Neural progenitor cell (in vitro differentiated cells): Measurements from ENCODE around the gene NDE1. TPM values are rescaled to one million over a fixed set of nuclear protein-coding genes. Genes with fewer than 3 reads are reported as not detected.

Experiments used
- DNase-seq: peaks from one replicate; pipeline ENCODE4 v3.0.0-alpha.2; 2016; ENCODE audit warnings: low spot score
- H2AFZ ChIP-seq: fragments of 200-600 bp; sonication (generic); replicated peaks from 2 replicates; pipeline ENCODE4 v1.6.1; 2016; ENCODE audit warnings: antibody characterized with exemption
- H3F3A ChIP-seq: fragments of 200-600 bp; sonication (generic); 2 replicates; pipeline ENCODE4 v1.6.1; 2016; ENCODE audit warnings: antibody characterized with exemption, low read depth
- H3K27ac ChIP-seq: fragments of 200-600 bp; sonication (generic); 2 replicates; pipeline ENCODE4 v1.5.1; 2016; ENCODE audit warnings: mild to moderate bottlenecking
- H3K27me3 ChIP-seq: fragments of 200-600 bp; sonication (generic); 2 replicates; pipeline ENCODE4 v1.6.1; 2016; ENCODE audit warnings: mild to moderate bottlenecking, moderate library complexity
- H3K36me3 ChIP-seq: fragments of 200-600 bp; sonication (generic); 2 replicates; pipeline ENCODE4 v1.5.1; 2016
- H3K4me1 ChIP-seq: fragments of 200-600 bp; sonication (generic); 2 replicates; pipeline ENCODE4 v1.6.1; 2016; ENCODE audit warnings: mixed run types
- H3K4me2 ChIP-seq: fragments of 200-600 bp; sonication (generic); 2 replicates; pipeline ENCODE4 v1.6.1; 2016
- H3K4me3 ChIP-seq: fragments of 200-600 bp; sonication (generic); 2 replicates; pipeline ENCODE4 v1.5.1; 2016
- H3K79me2 ChIP-seq: fragments of 200-600 bp; sonication (generic); 2 replicates; pipeline ENCODE4 v1.6.1; 2016; ENCODE audit warnings: low read depth
- H3K9ac ChIP-seq: fragments of 200-600 bp; sonication (generic); 2 replicates; pipeline ENCODE4 v1.6.1; 2016
- H3K9me3 ChIP-seq: fragments of 200-600 bp; sonication (generic); 2 replicates; pipeline ENCODE4 v1.5.1; 2016; ENCODE audit warnings: low read depth
- H4K20me1 ChIP-seq: fragments of 200-600 bp; sonication (generic); 2 replicates; pipeline ENCODE4 v1.6.1; 2016; ENCODE audit warnings: low read depth
- H3K27ac Mint-ChIP-seq: 3 replicates; pipeline ENCODE4 v1.8.0; 2021; ENCODE audit warnings: mixed read lengths
- H3K27me3 Mint-ChIP-seq: 2 replicates; pipeline ENCODE4 v1.8.0; 2022; ENCODE audit warnings: low read depth, mild to moderate bottlenecking, inconsistent platforms, moderate library complexity, mixed read lengths; ENCODE audit not compliant: insufficient read depth
- H3K36me3 Mint-ChIP-seq: 3 replicates; pipeline ENCODE4 v1.8.0; 2021; ENCODE audit warnings: mixed read lengths
- H3K4me1 Mint-ChIP-seq: 3 replicates; pipeline ENCODE4 v1.8.0; 2021; ENCODE audit warnings: mixed read lengths
- H3K4me3 Mint-ChIP-seq: 3 replicates; pipeline ENCODE4 v1.8.0; 2021; ENCODE audit warnings: mild to moderate bottlenecking, moderate library complexity, mixed read lengths
- H3K9me3 Mint-ChIP-seq: 3 replicates; pipeline ENCODE4 v1.8.0; 2020; ENCODE audit warnings: mixed read lengths
- CTCF ChIP-seq: fragments of 200-600 bp; sonication (generic); IDR thresholded peaks from 2 replicates; pipeline ENCODE4 v1.5.1; 2017; ENCODE audit warnings: antibody characterized with exemption, mild to moderate bottlenecking
- EZH2 ChIP-seq: fragments of 200-600 bp; sonication (generic); IDR thresholded peaks from 2 replicates; pipeline ENCODE4 v1.6.1; 2017; ENCODE audit warnings: antibody characterized with exemption, mild to moderate bottlenecking, moderate library complexity
- EZH2phosphoT487 ChIP-seq: fragments of 200-600 bp; sonication (generic); IDR thresholded peaks from 2 replicates; pipeline ENCODE4 v1.6.1; 2017; ENCODE audit warnings: antibody characterized with exemption
- total RNA-seq: library from RNA; depleted of rRNA; stranded (reverse); fragments of >200 nt; gene quantifications from 2 replicates; pipeline ENCODE4 v1.2.3, GENCODE V29; 2015; ENCODE audit warnings: low replicate concordance

The NDE1 gene
- total RNA-seq, 1 donor from 2014 or later, result 85.3 TPM

GRCh38 chr16:15757630-15758251 lies 107.7 kb downstream of the NDE1 start:
- no peak for DNase-seq

GRCh38 chr16:15759070-15759469 lies 109.0 kb downstream of the NDE1 start:
- Histone ChIP-seq H4K20me1 (no peaks in the 10 kb centered on the region), H3K27me3 (no peaks in the 10 kb centered on the region), H3F3A (peaks cover 3% of the 10 kb centered on the region), H3K4me2 (no peak overlapping the region), H3K27ac (no peak overlapping the region), H3K4me1 (no peaks in the 10 kb centered on the region), H3K9me3 (no peaks in the 10 kb centered on the region), H3K4me3 (no peak overlapping the region), H3K9ac (no peak overlapping the region), H3K36me3 (no peaks in the 10 kb centered on the region), H3K79me2 (no peaks in the 10 kb centered on the region), H2AFZ (no peak overlapping the region)
- Mint-ChIP-seq H3K36me3 (no peaks in the 10 kb centered on the region), H3K27me3 (peaks cover 8% of the 10 kb centered on the region), H3K4me3 (no peak overlapping the region), H3K9me3 (no peaks in the 10 kb centered on the region), H3K4me1 (no peaks in the 10 kb centered on the region), H3K27ac (no peak overlapping the region)
- TF ChIP-seq EZH2 (no peak), CTCF (no peak), EZH2phosphoT487 (no peak)
- no peak for DNase-seq

More at GRCh38 chr16:15757630-15758251, 107.7 kb downstream of the NDE1 start:
- Mint-ChIP-seq H3K4me3 (no peak overlapping the region), H3K27ac (no peak overlapping the region), H3K36me3 (no peaks in the 10 kb centered on the region), H3K4me1 (no peaks in the 10 kb centered on the region), H3K27me3 (peaks cover 8% of the 10 kb centered on the region), H3K9me3 (no peaks in the 10 kb centered on the region)
- H3F3A ChIP-seq, result peaks cover 3% of the 10 kb centered on the region
- no peak overlapping the region for H3K27ac ChIP-seq
- H3K36me3 ChIP-seq, result no peaks in the 10 kb centered on the region
- H4K20me1 ChIP-seq, result no peaks in the 10 kb centered on the region
- H3K9me3 ChIP-seq, result no peaks in the 10 kb centered on the region
- no peak overlapping the region for H3K9ac ChIP-seq
- H3K4me1 ChIP-seq, result no peaks in the 10 kb centered on the region
- no peak overlapping the region for H3K4me2 ChIP-seq
- H3K27me3 ChIP-seq, result no peaks in the 10 kb centered on the region
- TF ChIP-seq CTCF, result no peak
- H3K4me3 ChIP-seq, result no peak overlapping the region
- no peak overlapping the region for H2AFZ ChIP-seq
- no peaks in the 10 kb centered on the region for H3K79me2 ChIP-seq

- Mint-ChIP-seq H3K4me3 (no peak overlapping the region), H3K27ac (no peak overlapping the region), H3K4me1 (no peaks in the 10 kb centered on the region), H3K27me3 (peaks cover 9% of the 10 kb centered on the region), H3K36me3 (no peaks in the 10 kb centered on the region), H3K9me3 (no peaks in the 10 kb centered on the region)
- Histone ChIP-seq H3K27ac (no peak overlapping the region), H3K9me3 (no peaks in the 10 kb centered on the region), H3K4me2 (no peak overlapping the region), H2AFZ (no peak overlapping the region), H3K9ac (no peak overlapping the region), H3K27me3 (no peaks in the 10 kb centered on the region), H3F3A (peaks cover 3% of the 10 kb centered on the region), H4K20me1 (no peaks in the 10 kb centered on the region), H3K4me3 (no peak overlapping the region), H3K79me2 (no peaks in the 10 kb centered on the region), H3K36me3 (no peaks in the 10 kb centered on the region), H3K4me1 (no peaks in the 10 kb centered on the region)
- DNase-seq, result no peak
- TF ChIP-seq CTCF (no peak), EZH2phosphoT487 (no peak), EZH2 (no peak)
Measured at GRCh38 chr16:15760129-15760528, 110.1 kb downstream of the NDE1 start.
